ENCODE data around the gene FNDC5. TPM values are rescaled to one million over a fixed set of nuclear protein-coding genes. Genes with fewer than 3 reads are reported as not detected.

FNDC5 gene
- total RNA-seq, 1 donor from 2014 or later: not detected

- Histone ChIP-seq H3K27me3 (ENCODE audit: control insufficient read depth, insufficient read depth, low read length) (no peaks in the 10 kb centered on the region), H3K4me3 (ENCODE audit: low read depth, low read length) (peak overlapping the region; percentile 57), H3K36me3 (ENCODE audit: control insufficient read depth, insufficient read depth, low read length) (peaks cover 4% of the 10 kb centered on the region)
- FAIRE-seq: no peak
- peak; percentile 93 for DNase-seq (ENCODE audit: low read depth)
- no peak for TF ChIP-seq CTCF (IDR thresholded peaks at IDR 0.05; ENCODE audit: insufficient read depth, low read length, severe bottlenecking)
These were observed 54.0 kb downstream of the FNDC5 start for GRCh38 chr1:32816676-32817158.

GRCh38 chr1:32813941-32814739, 56.6 kb downstream of the FNDC5 start:
- peaks cover 21% of the 10 kb centered on the region for H3K36me3 ChIP-seq (ENCODE audit: control insufficient read depth, insufficient read depth, low read length)
- H3K4me3 ChIP-seq (ENCODE audit: low read depth, low read length): no peak overlapping the region
- TF ChIP-seq CTCF (IDR thresholded peaks at IDR 0.05; ENCODE audit: insufficient read depth, low read length, severe bottlenecking): no peak
- FAIRE-seq: no peak
- DNase-seq (ENCODE audit: low read depth): peak; percentile 70
- no peaks in the 10 kb centered on the region for H3K27me3 ChIP-seq (ENCODE audit: control insufficient read depth, insufficient read depth, low read length)

Other genes starting within 250 kb of the FNDC5 start
- 36.6 and 74.9 TPM in 2 replicates for gene ZBTB8OS, start 220.4 kb downstream of the FNDC5 start, total RNA-seq
- gene RBBP4, start 219.7 kb downstream of the FNDC5 start, total RNA-seq: 71.3 and 93.7 TPM in 2 replicates
- 3.4 and 7.6 TPM in 2 replicates for gene SYNC, start 168.1 kb downstream of the FNDC5 start, total RNA-seq
- gene YARS1, start 53.6 kb downstream of the FNDC5 start, total RNA-seq: 195 and 234 TPM in 2 replicates
- 20.5 and 30.3 TPM in 2 replicates for gene S100PBP, start 53.3 kb downstream of the FNDC5 start, total RNA-seq
- not detected in 2 replicates for gene HPCA, start 15.6 kb upstream of the FNDC5 start, total RNA-seq
- 112 and 167 TPM in 2 replicates for gene TMEM54, start 30.5 kb upstream of the FNDC5 start, total RNA-seq
- gene RNF19B, start 93.9 kb upstream of the FNDC5 start, total RNA-seq: 19.2 and 32.6 TPM in 2 replicates
- gene AK2, start 166.0 kb upstream of the FNDC5 start, total RNA-seq: 81.9 and 173 TPM in 2 replicates
- 1.3 and 1.5 TPM in 2 replicates for gene AZIN2, start 210.2 kb upstream of the FNDC5 start, total RNA-seq